Measurements from ENCODE around the gene COL9A3.

The COL9A3 gene

DNA sequence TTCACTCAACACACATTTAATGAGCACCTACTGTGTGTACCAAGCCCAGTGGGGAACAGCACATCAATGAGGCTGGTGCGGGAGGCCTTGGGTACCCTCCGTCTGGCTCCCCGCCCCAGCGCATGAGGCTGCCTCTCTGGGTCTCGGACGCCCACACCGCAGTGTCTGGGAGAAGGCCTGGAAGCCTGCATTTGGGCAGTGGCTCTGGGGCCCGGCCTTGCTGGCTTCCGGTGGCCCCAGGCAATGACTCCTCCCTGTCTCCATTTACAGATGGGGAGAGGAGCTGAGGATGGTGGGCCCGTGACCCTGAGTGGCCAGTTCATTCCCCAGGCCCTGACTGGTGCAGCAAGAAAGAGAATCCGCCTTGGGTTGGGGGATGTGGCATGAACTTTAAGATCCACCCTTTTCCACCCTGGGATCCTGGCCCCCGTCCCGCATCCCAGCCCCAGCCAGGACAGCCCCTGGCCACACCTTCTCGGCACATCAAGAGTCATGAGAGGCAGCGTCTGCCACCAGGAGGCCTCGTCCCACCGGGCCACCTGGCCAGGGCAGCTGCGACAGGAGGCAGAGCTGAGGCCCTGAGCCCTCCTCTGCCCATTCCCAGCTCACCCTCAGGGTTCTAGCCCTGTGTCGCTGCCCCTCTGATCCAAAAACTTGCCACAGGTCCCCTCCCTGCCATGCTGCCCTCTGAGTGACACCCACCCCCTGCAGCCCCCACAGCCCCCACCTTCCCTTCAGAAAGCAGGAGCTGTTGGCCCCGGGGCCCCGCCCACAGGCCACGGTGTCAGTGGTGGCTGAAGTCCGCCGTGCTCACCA is 38.0 kb upstream of the COL9A3 start:
- DNase-seq, result no peak

GRCh38 chr20:62779417-62779685 is 37.5 kb upstream of the COL9A3 start:
- DNase-seq, result no peak

DNA sequence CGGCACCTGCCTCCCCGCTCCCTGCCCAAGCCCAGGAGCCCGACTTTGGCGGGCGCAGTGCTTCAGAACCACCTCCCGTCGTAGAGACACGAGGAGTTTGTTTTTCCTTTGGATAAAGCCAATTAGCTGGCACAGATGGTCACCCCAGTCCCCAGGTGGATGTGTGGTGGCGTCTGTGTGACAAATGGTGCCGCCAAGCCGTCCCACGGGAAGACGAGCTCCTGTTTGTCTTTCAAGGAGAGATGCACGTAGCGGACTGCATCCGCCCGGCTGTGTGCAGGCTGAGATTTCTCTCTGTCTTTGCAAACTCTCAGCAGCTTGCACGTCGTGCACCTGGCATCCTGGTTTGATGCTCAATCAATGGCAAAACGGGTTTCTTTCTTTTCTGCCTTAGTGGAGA is 36.6 kb upstream of the COL9A3 start:
- no peak for DNase-seq

GRCh38 chr20:62780696-62781095 is 36.2 kb upstream of the COL9A3 start:
- DNase-seq, result no peak

- DNase-seq, result no peak
These were observed 34.5 kb upstream of the COL9A3 start for GRCh38 chr20:62782149-62782892.

GRCh38 chr20:62782893-62783278 is 34.0 kb upstream of the COL9A3 start:
- DNase-seq, result no peak

DNA sequence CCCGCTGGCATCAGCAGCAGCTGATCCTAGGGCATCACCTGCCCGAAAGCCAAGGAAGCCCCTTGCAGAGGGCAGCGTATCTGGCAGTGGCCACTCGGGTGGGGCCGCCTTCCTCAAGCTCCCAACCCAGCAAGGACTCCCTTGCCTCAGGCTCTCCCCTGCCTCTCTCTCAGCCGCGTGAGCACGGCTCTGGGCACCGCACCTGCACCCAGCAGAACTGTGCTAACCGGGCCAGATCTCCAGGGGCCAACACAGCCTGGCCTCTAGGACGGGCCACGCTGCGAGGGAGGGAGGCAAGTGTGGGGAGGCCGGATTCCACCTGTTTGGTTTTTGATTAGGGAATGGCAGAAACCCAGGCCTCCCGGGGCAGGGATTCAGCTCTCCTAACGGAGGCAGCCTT is 32.4 kb upstream of the COL9A3 start:
- no peak for DNase-seq

DNA sequence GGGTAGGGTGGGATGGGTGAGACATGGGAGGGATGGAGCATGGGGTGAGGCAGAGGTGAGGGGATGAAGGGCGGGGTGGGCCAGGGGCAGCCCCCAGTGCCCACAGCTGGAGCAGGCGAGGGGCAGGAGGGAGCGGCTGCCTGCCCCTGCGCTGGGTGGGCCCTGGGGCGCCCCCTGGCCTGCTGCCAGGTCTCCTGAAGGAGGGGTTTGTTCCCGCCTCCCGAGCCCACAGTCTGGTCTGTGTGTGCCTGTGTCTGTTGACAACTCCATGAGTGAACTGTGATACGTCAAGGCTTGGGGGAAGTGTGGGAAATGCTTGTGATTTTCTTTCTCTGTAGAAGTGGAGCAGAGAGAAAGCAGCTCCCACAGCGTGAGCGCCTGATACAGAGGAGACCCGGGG is 31.5 kb upstream of the COL9A3 start:
- no peak for DNase-seq

- no peak for DNase-seq
These were observed 30.7 kb upstream of the COL9A3 start for GRCh38 chr20:62786157-62786556.

DNA sequence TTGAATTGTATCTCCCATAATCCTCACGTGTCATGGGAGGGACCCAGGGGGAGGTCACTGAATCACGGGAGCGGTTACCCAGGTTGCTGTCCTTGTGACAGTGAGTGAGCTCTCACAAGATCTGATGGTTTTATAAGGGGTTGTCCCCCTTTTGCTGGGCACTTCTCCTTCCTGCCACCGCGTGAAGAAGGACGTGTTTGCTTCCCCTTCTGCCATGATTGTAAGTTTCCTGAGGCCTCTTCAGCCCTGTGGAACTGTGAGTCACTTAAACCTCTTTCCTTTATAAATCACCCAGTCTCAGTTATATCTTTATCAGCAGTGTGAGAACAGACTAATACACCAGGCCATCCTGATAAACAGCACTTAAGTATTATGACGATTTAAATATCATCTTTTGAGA is 29.5 kb upstream of the COL9A3 start:
- DNase-seq, result no peak

DNA sequence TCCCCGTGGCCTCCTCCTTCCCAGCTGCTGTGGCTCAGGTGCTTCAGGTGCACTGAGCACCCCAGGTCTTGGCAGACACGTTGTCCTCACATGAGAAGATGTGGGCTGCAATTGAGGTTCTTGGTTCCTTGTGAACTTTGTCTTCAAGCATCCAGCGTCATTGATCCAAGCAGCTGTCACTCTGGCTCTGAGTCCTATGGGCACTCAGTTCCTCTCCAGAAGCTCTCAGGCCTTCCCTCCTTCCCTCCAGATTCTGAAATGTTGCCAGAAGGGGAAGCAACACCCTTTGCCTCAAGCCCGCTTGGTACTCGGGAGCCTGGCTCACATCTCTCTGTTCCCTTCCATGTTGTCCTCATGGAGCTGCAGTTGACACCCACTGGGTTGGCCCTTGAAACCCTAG is 29.0 kb upstream of the COL9A3 start:
- no peak for DNase-seq

GRCh38 chr20:62788607-62789006 is 28.2 kb upstream of the COL9A3 start:
- DNase-seq, result no peak

- DNase-seq, result no peak
These were observed 26.8 kb upstream of the COL9A3 start for GRCh38 chr20:62790075-62790474.

DNA sequence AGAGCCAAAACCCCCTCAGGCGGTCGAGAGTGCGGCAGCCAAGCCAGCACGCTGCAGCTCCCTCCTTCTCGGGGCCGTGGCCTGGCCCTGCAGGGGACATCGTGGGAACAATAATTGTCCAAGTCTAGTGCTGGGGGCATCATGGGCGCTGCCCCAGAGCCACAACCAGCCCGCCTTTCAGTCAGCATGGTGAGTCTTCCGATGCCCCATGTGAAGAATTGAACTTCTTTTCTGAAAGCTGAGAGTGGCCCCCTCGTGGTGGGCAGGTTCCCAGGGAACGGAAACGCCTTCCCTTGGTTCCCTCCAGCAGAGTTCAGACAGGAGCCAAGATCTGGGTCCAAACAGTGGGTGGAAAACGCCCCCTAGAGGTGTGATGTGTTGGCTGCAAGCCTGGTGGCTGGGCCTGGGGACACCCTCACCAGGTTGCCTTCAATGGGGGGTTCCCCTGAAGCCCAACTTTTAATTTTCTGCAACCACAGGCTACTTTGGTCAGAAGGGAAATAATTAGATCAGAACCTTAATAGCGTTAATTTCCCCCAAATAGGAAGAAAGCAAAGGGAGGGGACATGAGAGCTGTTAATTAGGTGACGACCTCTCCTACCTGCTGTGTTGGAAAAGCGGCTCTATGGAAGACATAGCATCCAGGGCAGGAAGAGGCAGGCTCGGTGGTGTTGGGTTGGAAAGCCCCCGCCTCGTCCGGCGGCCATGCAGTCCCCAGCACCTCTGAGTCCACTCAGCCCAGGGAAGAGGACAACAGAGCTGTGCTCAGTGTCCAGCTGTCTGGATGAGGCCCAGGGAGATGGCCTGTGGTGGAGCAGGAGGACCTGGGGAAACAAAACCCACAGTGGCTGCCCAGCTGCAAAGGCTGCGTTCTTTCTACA is 25.3 kb upstream of the COL9A3 start:
- DNase-seq, result peak in 4 of 5 donors; percentile 47 to 76 (median 54)

GRCh38 chr20:62792182-62792939 is 24.5 kb upstream of the COL9A3 start:
- no peak for DNase-seq

DNA sequence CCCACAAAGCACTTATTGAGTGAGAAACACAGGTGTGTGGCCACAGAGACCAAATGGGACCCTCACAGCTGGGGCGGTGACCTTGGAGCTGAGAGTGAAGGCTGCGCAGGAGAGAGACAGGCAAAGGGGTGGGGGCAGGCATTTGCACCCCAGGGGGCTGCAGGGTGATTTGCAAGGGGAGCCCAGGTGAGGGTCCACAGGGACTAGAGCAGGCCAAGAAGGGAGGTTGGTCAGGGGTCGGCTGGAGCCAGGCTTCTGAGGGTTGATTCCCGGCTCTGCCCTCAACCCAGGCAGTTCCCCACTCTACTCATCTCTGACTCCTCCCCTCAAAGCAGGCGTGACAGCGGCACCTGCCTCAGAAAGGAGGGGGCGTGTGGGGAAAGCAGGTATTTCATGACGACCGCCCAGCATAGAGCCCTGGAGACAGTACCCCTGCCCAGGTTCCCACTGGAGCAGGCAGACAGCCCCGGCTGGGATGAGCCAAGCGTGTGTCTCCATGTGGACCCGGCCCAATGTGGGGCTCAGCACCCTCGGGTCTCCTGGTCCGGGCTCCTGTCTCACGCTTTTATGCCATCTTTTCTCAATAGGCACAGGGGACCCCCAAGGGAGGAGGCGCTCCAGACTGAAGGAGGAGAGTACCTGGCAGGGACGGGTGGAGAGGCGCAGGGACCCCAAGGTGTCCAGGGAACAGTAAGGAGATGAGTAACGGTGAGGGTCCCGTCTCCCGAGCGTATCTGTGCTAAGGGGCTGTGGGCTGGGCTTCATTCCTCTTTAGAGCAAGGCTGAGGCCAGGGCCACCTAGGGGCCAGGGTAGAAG is 23.7 kb upstream of the COL9A3 start:
- no peak for DNase-seq

DNA sequence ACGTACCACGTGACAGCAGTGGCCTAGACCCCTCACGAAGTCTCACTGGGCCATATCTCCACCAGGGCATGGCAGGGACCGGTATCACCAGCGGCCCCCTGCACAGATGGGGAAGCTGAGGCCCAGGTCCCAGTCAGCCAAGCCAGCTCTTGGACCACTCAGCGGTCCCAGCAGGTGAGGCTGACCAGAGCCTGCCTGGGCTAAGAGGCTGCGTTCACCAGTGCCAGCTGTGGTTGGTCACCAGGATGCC is 23.2 kb upstream of the COL9A3 start:
- DNase-seq, result no peak

- peak; percentile 86 to 95 (median 90) for DNase-seq
These were observed 22.7 kb upstream of the COL9A3 start for GRCh38 chr20:62794007-62794724.

- DNase-seq, result peak; percentile 44 to 70 (median 54)
These were observed 21.7 kb upstream of the COL9A3 start for GRCh38 chr20:62795023-62795761.

GRCh38 chr20:62796699-62797491 is 20.0 kb upstream of the COL9A3 start:
- DNase-seq, result no peak
